ENCODE data around the gene HOXA6. TPM values are rescaled to one million over a fixed set of nuclear protein-coding genes. Genes with fewer than 3 reads are reported as not detected.
A peak's percentile ranks its signal among the peaks of the same experiment; 100 is the strongest.

Gene HOXA6
- total RNA-seq (2013; cell fraction: nucleolus; rRNA removed): not detected in 2 replicates
- not detected in 2 replicates for total RNA-seq (2014; rRNA removed)
- not detected in 2 replicates for total RNA-seq (2014; rRNA removed; fragmentation: Illumina TruSeq; extraction: Trizol)
- total RNA-seq (2021): not detected in 2 replicates
- not detected for polyA plus RNA-seq (2011; ENCODE audit: low read depth)
- 0.08 TPM in 1 of 2 replicates, not detected in the other for polyA plus RNA-seq (2011; rRNA removed)
- 0.10 and 0.13 TPM in 2 replicates for polyA plus RNA-seq (2011; cell fraction: cytosol; rRNA removed)
- 0.93 and 1.1 TPM in 2 replicates for polyA plus RNA-seq (2011; cell fraction: nucleus; rRNA removed)
- not detected in 2 replicates for polyA plus RNA-seq (2012)
- polyA plus RNA-seq (2014; fragmentation: Illumina TruSeq; extraction: Trizol): not detected in 2 replicates
- polyA plus RNA-seq (2014; fragmentation: Nextera tagmentation; extraction: Ambion mirVana): not detected
- not detected in 2 replicates for polyA plus RNA-seq (2014; rRNA removed)
- polyA plus RNA-seq (2016; fragmentation: Nextera tagmentation; extraction: Ambion mirVana): not detected
- polyA minus RNA-seq (2011; rRNA and poly(A)+ RNA removed): 0.67 TPM in 1 of 2 replicates, not detected in the other
- polyA minus RNA-seq (2011; cell fraction: cytosol; rRNA and poly(A)+ RNA removed): not detected in 2 replicates
- 0.97 and 1.4 TPM in 2 replicates for polyA minus RNA-seq (2011; cell fraction: nucleus; rRNA and poly(A)+ RNA removed)
- percentile 24 among the genes with signal in this experiment for Bru-seq, nascent RNA
- not detected for BruChase-seq, experiment 1, labeled RNA remaining after a 6-hour chase
- BruChase-seq, experiment 2, labeled RNA remaining after a 2-hour chase: percentile 8 among the genes with signal in this experiment
- long read RNA-seq, experiment 1: 0 reads
- long read RNA-seq, experiment 2: 0 reads

GRCh38 chr7:27147199-27148030, at the start of gene HOXA6:
TSS of gene HOXA6 (minus strand) at chr7:27147774. CDS start at chr7:27147749, 25 bp downstream.
- FAIRE-seq (no peak), ATAC-seq (no peak), DNase-seq (ENCODE audit: low read depth, low spot score) (no peak)
- BruUV-seq (replicated peaks): no TSS peak
- Histone ChIP-seq H3K9ac (ENCODE audit: control insufficient read depth, insufficient read depth, low read length) (no peak within 1 kb of the TSS), H3K4me3 (no peak within 1 kb of the TSS), H3K4me1 (ENCODE audit: control insufficient read depth, insufficient read depth, low read length) (no peaks in the 10 kb centered on the region; the same call in 1 of the 2 replicates), H3K27ac (ENCODE audit: control insufficient read depth, insufficient read depth) (no peak within 1 kb of the TSS), H3K36me3 (ENCODE audit: control insufficient read depth in 2 of 2, insufficient read depth in 2 of 2, low read length in 1 of 2) (no peaks in the 10 kb centered on the region), H3K79me2 (ENCODE audit: control insufficient read depth, insufficient read depth, low read length) (no peaks in the 10 kb centered on the region), H3K27me3 (replicated peaks in 1 of 2; ENCODE audit: control insufficient read depth in 2 of 2, insufficient read depth in 2 of 2, low read length in 1 of 2) (peaks cover 12 to 37% of the 10 kb centered on the region in 2 experiments), H2AFZ (ENCODE audit: control insufficient read depth, low read depth, low read length) (no peak within 1 kb of the TSS), H3K9me3 (replicated peaks; ENCODE audit: control insufficient read depth, insufficient read depth, low read length) (no peaks in the 10 kb centered on the region; the same call in 2 of the 3 replicates), H3K4me2 (ENCODE audit: control insufficient read depth, insufficient read depth) (no peak within 1 kb of the TSS), H4K20me1 (ENCODE audit: control insufficient read depth, insufficient read depth) (no peaks in the 10 kb centered on the region)
- ChIA-PET SMC1A (ENCODE audit: uncharacterized antibody, unreplicated experiment) (interaction anchor here (0.6 to 1.8 kb wide), 2 partner anchors 12 to 13 kb away, joined by 3 to 4 read pairs; no protein-coding TSS in a partner anchor), RAD21 (ENCODE audit: unreplicated experiment) (no interaction called here), CTCF (interaction anchor here (1.1 to 5.5 kb wide), 2 partner anchors 12 to 14 kb away, joined by 3 to 30 read pairs; no protein-coding TSS in a partner anchor), POLR2A (no interaction called here)
- no peak for TF ChIP-seq SUPT20H (IDR thresholded peaks at IDR 0.05; ENCODE audit: borderline replicate concordance, control insufficient read depth, low read depth, low read length)
- no peak for TF ChIP-seq ZBED1 (IDR thresholded peaks at IDR 0.05; ENCODE audit: borderline replicate concordance)
- TF ChIP-seq ETV6 (conservative IDR thresholded peaks at IDR 0.05 in 1 of 2, IDR thresholded peaks at IDR 0.05 in 1 of 2; ENCODE audit: borderline replicate concordance in 1 of 2, low read depth in 1 of 2): no peak
- TF ChIP-seq JUND (IDR thresholded peaks at IDR 0.05; ENCODE audit: low read depth, low read length): no peak
- TF ChIP-seq IKZF1 (conservative IDR thresholded peaks at IDR 0.05): no peak
- no peak for TF ChIP-seq SMC3 (IDR thresholded peaks at IDR 0.05; ENCODE audit: borderline replicate concordance, low read length)
- no peak for TF ChIP-seq BMI1 (IDR thresholded peaks at IDR 0.05; ENCODE audit: borderline replicate concordance)
- TF ChIP-seq SKIL (IDR thresholded peaks at IDR 0.05; ENCODE audit: low read depth, poor library complexity, severe bottlenecking): no peak
- no peak for TF ChIP-seq NBN (IDR thresholded peaks at IDR 0.05)
- TF ChIP-seq KDM1A (IDR thresholded peaks at IDR 0.05; ENCODE audit: borderline replicate concordance): no peak
- TF ChIP-seq JUNB (IDR thresholded peaks at IDR 0.05): no peak
- no peak for TF ChIP-seq FOS (IDR thresholded peaks at IDR 0.05; ENCODE audit: borderline replicate concordance, extremely low read depth, insufficient read length)
- TF ChIP-seq E2F8 (IDR thresholded peaks at IDR 0.05; ENCODE audit: low read depth, partially characterized antibody): no peak
- no peak for TF ChIP-seq RB1 (IDR thresholded peaks at IDR 0.05; ENCODE audit: borderline replicate concordance)
- intact Hi-C loops (cut with micrococcal nuclease; ENCODE audit: unreplicated experiment): no loop called here
- in situ Hi-C loops (cut with MboI): no loop called here
- 27% methylated on average over 49 of the region's 63 CpGs for WGBS (ENCODE audit: insufficient coverage, insufficient replicate concordance, low lambda C conversion rate, missing lambda C conversion rate)

Measured in GM12878 (cell line).